Stimulated activated effector memory CD8-positive, alpha-beta T cell treated with anti-CD3 and anti-CD28 coated beads, Interleukin-12 subunit alpha, Interleukin-12 subunit beta, amount 100 ng/mL, for 72 hours (primary cell): Measurements from ENCODE around the gene SPTLC3.

ENCODE experiments used
- ATAC-seq: fragments of 150-1000 bp; cut with Tn5 transposase; 2 replicates; pipeline ENCODE4 v1.10.0; 2021
- DNase-seq, 2 donors: peaks; one replicate each; pipeline ENCODE4 v3.0.0; 2021 to 2022; ENCODE audit warnings: low spot score in 2 of 2
- H3K27ac Mint-ChIP-seq: one replicate; pipeline ENCODE4 v1.8.0; 2022; ENCODE audit warnings: mild to moderate bottlenecking, mixed read lengths
- H3K36me3 Mint-ChIP-seq: one replicate; pipeline ENCODE4 v1.8.0; 2022; ENCODE audit warnings: mild to moderate bottlenecking, mixed read lengths
- H3K4me1 Mint-ChIP-seq: one replicate; pipeline ENCODE4 v1.8.0; 2022; ENCODE audit warnings: mixed read lengths
- H3K4me3 Mint-ChIP-seq: one replicate; pipeline ENCODE4 v1.8.0; 2022; ENCODE audit warnings: mild to moderate bottlenecking, mixed read lengths
- H3K9me3 Mint-ChIP-seq: one replicate; pipeline ENCODE4 v1.8.0; 2022; ENCODE audit warnings: mixed read lengths

SPTLC3 gene

GRCh38 chr20:13148402-13148801, 139.6 kb downstream of the SPTLC3 start:
- Mint-ChIP-seq H3K36me3 (no peaks in the 10 kb centered on the region), H3K4me1 (no peaks in the 10 kb centered on the region), H3K27ac (no peak overlapping the region), H3K4me3 (no peak overlapping the region), H3K9me3 (no peaks in the 10 kb centered on the region)
- DNase-seq = no peak
- ATAC-seq = no peak

- Mint-ChIP-seq H3K9me3 (no peaks in the 10 kb centered on the region), H3K27ac (no peak overlapping the region), H3K36me3 (no peaks in the 10 kb centered on the region), H3K4me1 (no peaks in the 10 kb centered on the region), H3K4me3 (no peak overlapping the region)
- DNase-seq (no peak), ATAC-seq (no peak)
These were observed 140.2 kb downstream of the SPTLC3 start for GRCh38 chr20:13148961-13149360.

GRCh38 chr20:13149371-13150105, 140.8 kb downstream of the SPTLC3 start:
- Mint-ChIP-seq H3K4me3 (no peak overlapping the region), H3K36me3 (no peaks in the 10 kb centered on the region), H3K27ac (no peak overlapping the region), H3K4me1 (no peaks in the 10 kb centered on the region), H3K9me3 (no peaks in the 10 kb centered on the region)
- ATAC-seq = no peak
- DNase-seq = no peak

- H3K27ac Mint-ChIP-seq = no peak overlapping the region
These were observed 149.6 kb downstream of the SPTLC3 start for GRCh38 chr20:13158369-13158768.

GRCh38 chr20:13159889-13160288, 151.1 kb downstream of the SPTLC3 start:
- Mint-ChIP-seq H3K4me3 (no peak overlapping the region), H3K9me3 (no peaks in the 10 kb centered on the region), H3K4me1 (no peaks in the 10 kb centered on the region), H3K27ac (no peak overlapping the region), H3K36me3 (no peaks in the 10 kb centered on the region)
- DNase-seq (no peak), ATAC-seq (no peak)

More at GRCh38 chr20:13158369-13158768, 149.6 kb downstream of the SPTLC3 start:
- no peak for ATAC-seq
- H3K36me3 Mint-ChIP-seq = no peaks in the 10 kb centered on the region
- no peak overlapping the region for H3K4me3 Mint-ChIP-seq
- H3K4me1 Mint-ChIP-seq = no peaks in the 10 kb centered on the region
- DNase-seq = no peak
- H3K9me3 Mint-ChIP-seq = no peaks in the 10 kb centered on the region

GRCh38 chr20:13165203-13165602, 156.4 kb downstream of the SPTLC3 start:
- no peaks in the 10 kb centered on the region for H3K36me3 Mint-ChIP-seq
- ATAC-seq (no peak), DNase-seq (no peak)
- H3K27ac Mint-ChIP-seq = no peak overlapping the region
- H3K4me1 Mint-ChIP-seq = no peaks in the 10 kb centered on the region
- H3K9me3 Mint-ChIP-seq = no peaks in the 10 kb centered on the region
- H3K4me3 Mint-ChIP-seq = no peak overlapping the region

GRCh38 chr20:13166011-13166410, 157.2 kb downstream of the SPTLC3 start:
- no peak overlapping the region for H3K4me3 Mint-ChIP-seq
- H3K27ac Mint-ChIP-seq = no peak overlapping the region
- no peaks in the 10 kb centered on the region for H3K9me3 Mint-ChIP-seq
- ATAC-seq = no peak
- no peaks in the 10 kb centered on the region for H3K36me3 Mint-ChIP-seq
- DNase-seq = no peak
- no peaks in the 10 kb centered on the region for H3K4me1 Mint-ChIP-seq

- ATAC-seq (no peak), DNase-seq (no peak)
- Mint-ChIP-seq H3K9me3 (no peaks in the 10 kb centered on the region), H3K27ac (no peak overlapping the region), H3K4me1 (no peaks in the 10 kb centered on the region), H3K36me3 (no peaks in the 10 kb centered on the region), H3K4me3 (no peak overlapping the region)
These were observed 157.7 kb downstream of the SPTLC3 start for GRCh38 chr20:13166437-13166836.

GRCh38 chr20:13169086-13169485, 160.3 kb downstream of the SPTLC3 start:
- no peaks in the 10 kb centered on the region for H3K36me3 Mint-ChIP-seq
- H3K4me3 Mint-ChIP-seq = no peak overlapping the region
- DNase-seq (no peak), ATAC-seq (no peak)
- no peak overlapping the region for H3K27ac Mint-ChIP-seq
- no peaks in the 10 kb centered on the region for H3K9me3 Mint-ChIP-seq
- no peaks in the 10 kb centered on the region for H3K4me1 Mint-ChIP-seq

- H3K4me3 Mint-ChIP-seq = no peak overlapping the region
- H3K36me3 Mint-ChIP-seq = no peaks in the 10 kb centered on the region
- DNase-seq (no peak), ATAC-seq (no peak)
- no peak overlapping the region for H3K27ac Mint-ChIP-seq
- peaks cover 3% of the 10 kb centered on the region for H3K9me3 Mint-ChIP-seq
- H3K4me1 Mint-ChIP-seq = no peaks in the 10 kb centered on the region
These were observed 162.0 kb downstream of the SPTLC3 start for GRCh38 chr20:13170771-13171170.

- DNase-seq (no peak), ATAC-seq (no peak)
- Mint-ChIP-seq H3K4me3 (no peak overlapping the region), H3K36me3 (no peaks in the 10 kb centered on the region), H3K9me3 (peaks cover 3% of the 10 kb centered on the region), H3K4me1 (no peaks in the 10 kb centered on the region), H3K27ac (no peak overlapping the region)
These were observed 164.4 kb downstream of the SPTLC3 start for GRCh38 chr20:13173201-13173600.

GRCh38 chr20:13174402-13174801, 165.6 kb downstream of the SPTLC3 start:
- DNase-seq (no peak), ATAC-seq (no peak)
- H3K36me3 Mint-ChIP-seq = no peaks in the 10 kb centered on the region
- no peak overlapping the region for H3K27ac Mint-ChIP-seq
- peaks cover 3% of the 10 kb centered on the region for H3K9me3 Mint-ChIP-seq
- H3K4me3 Mint-ChIP-seq = no peak overlapping the region
- H3K4me1 Mint-ChIP-seq = no peaks in the 10 kb centered on the region

GRCh38 chr20:13180986-13181889, 172.5 kb downstream of the SPTLC3 start:
- Mint-ChIP-seq H3K9me3 (peaks cover 4% of the 10 kb centered on the region), H3K4me1 (no peaks in the 10 kb centered on the region), H3K4me3 (no peak overlapping the region), H3K36me3 (no peaks in the 10 kb centered on the region), H3K27ac (no peak overlapping the region)
- DNase-seq = no peak
- ATAC-seq = no peak

- Mint-ChIP-seq H3K36me3 (no peaks in the 10 kb centered on the region), H3K4me1 (no peaks in the 10 kb centered on the region), H3K9me3 (peaks cover 10% of the 10 kb centered on the region), H3K4me3 (no peak overlapping the region), H3K27ac (no peak overlapping the region)
- DNase-seq (peak in 1 of 2 donors; percentile 50), ATAC-seq (peak; percentile 91)
These were observed 174.2 kb downstream of the SPTLC3 start for GRCh38 chr20:13183005-13183404.

GRCh38 chr20:13186043-13186774, 177.4 kb downstream of the SPTLC3 start:
- H3K4me3 Mint-ChIP-seq = no peak overlapping the region
- ATAC-seq (no peak), DNase-seq (no peak)
- H3K36me3 Mint-ChIP-seq = no peaks in the 10 kb centered on the region
- no peak overlapping the region for H3K27ac Mint-ChIP-seq
- no peaks in the 10 kb centered on the region for H3K4me1 Mint-ChIP-seq
- H3K9me3 Mint-ChIP-seq = peaks cover 10% of the 10 kb centered on the region
